ENCODE results near the gene PTTG2.
"Not testable (repeated sequence)": the region's sequence is repeated elsewhere in the genome, so short reads cannot be mapped to it uniquely, and the experiment has no call there.

PTTG2 gene

DNA sequence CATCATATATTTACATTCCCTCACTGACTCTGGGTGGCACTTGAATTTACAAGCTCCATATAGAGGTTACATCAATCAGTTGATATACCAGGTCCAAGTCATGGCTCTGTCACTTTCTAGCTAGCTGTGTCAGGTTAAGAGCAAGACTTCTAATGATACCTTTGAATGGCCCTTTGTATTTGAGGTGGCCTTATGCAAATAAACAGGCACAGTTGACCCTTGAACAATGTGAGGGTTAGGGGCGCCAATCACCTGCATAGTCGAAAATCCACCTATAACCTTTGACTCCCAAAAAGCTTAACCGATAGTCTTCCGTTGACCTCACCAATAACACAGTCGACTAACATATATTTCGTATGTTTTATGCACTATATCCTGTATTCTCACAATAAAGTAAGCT is 1.3 kb upstream of the PTTG2 start:
- no peak for DNase-seq

DNA sequence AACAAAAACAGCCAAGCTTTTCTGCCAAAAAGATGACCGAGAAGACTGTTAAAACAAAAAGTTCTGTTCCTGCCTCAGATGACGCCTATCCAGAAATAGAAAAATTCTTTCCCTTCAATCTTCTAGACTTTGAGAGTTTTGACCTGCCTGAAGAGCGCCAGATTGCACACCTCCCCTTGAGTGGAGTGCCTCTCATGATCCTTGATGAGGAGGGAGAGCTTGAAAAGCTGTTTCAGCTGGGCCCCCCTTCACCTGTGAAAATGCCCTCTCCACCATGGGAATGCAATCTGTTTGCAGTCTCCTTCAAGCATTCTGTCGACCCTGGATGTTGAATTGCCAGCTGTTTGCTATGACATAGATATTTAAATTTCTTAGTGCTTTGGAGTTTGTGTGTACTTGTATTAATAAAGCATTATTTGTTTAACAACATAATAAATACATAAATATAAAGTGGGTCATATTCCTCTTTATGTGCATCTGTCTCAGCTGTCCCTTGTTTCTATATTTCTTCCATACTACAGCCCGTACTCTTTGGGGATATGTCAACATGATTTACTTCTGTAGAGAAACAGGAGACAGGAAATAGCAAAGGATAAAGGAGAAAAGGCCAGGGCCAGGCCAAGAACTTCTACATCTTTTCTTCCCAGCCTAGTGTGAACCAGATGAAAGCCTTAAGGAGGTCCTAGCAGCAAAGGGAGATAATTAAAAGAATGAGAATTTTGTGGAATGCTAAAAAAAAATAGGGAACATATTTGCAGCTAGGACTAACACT is 667 bp downstream of the PTTG2 start:
- DNase-seq: no peak

DNA sequence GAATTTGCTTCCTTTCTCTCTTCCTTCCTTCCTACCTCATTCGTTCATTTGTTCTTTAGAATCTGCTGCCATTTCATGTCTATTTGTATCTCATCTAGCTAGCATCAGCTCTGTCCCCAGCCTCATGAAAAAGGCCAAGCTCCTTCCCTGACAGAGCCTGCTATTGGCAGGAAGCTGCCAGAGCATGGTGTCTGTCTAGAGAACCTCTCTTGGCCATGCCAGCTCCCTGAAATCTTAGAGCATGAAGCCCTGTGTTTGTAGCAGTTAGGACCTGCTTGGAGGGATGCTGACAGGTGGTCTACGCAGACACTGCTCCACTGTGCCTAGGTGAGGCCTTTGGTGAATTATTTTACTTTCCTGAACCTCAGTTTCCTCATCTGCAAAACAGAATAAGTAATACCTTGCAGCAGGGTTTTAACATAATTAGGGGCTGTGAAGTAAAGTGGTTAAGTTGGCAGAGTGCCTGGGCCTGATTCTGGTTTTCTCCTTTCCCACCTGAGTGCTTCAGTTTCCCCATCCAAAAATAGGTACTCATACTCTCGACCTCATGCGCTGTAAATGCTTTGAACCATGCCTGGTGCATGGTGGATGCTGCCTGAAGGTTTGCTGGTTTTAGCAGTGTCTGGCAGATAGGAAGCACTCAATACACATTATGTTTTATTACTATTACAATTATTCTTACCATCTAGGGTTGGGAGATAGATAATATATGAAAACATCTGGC is 4.7 kb downstream of the PTTG2 start:
- DNase-seq: no peak

DNA sequence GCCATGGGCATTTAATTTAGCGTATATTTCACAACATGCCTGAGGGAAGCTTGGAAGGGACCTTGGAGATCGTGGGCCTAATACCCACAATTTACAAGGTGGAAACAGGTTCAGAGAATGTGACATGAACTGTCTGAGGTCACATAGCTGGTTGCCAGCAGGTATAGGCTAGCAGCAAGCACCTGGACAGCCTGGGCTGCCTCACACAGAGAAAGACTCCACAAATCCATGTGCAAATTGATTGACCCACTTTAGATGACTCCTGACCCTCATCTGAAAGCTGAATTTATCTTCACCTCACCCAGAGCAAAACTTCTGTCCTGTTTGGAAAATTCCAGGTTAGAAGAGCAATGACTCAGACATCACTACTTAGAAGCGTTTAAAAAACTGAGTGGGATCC is 5.8 kb downstream of the PTTG2 start:
- no peak for DNase-seq

DNA sequence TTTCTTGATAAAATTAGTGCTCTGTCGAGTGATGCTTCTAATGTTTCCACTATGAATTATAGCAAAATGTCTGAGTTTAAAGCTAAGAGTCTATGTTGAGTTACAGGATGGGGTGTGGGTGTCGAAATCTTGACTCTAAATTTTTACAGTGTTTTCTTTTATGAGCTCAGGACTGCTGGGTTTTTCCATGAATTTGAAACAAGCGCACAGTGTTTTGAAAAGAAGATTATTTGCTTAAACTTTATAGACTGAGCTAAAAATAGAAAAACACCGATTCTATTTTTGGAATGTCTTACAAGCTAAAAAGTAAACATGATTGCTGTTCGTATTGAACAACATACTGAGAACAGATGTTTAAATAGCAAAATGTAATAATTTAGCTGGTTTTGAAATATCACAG is 7.5 kb downstream of the PTTG2 start:
- no peak for DNase-seq

DNA sequence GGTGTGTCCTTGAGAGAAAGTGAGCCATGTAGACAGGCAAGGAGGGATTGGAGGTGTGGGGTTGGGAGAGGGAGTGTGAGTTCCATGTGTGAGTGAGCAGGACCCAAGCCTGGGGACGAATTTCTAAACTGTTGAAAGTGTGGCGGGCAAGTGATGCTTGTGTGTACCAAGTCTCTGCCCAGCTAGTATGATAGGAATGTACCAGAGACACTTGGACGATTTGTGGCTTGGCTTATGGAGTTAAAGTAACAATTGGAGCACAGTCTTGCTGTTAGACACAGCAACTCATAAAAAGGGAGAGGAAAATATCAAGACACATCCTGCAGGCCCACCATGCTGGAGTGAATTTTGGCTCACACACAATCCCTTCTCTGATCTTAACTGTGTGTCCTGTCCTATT is 8.5 kb downstream of the PTTG2 start:
- no peak for DNase-seq

DNA sequence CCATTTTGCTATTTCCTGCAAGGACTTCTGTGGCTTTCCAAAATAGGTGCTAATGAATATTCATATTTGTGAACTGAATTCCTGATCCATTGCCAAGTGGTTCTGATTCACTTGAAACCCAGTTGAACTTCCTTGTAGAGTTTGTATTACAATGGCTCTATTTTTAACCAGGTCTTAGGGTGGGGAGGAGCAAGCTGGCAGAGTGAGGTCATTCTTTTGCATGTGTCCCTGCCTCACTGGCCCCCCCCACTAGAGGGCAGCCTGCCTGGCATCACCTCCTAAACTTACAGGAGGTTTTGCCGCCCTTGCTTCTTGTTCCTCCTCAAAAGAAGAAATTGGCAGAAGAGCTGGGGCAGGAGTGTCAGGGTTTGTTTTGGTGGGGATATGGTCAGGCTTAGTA is 10.5 kb downstream of the PTTG2 start:
- DNase-seq: peak; percentile 69

DNA sequence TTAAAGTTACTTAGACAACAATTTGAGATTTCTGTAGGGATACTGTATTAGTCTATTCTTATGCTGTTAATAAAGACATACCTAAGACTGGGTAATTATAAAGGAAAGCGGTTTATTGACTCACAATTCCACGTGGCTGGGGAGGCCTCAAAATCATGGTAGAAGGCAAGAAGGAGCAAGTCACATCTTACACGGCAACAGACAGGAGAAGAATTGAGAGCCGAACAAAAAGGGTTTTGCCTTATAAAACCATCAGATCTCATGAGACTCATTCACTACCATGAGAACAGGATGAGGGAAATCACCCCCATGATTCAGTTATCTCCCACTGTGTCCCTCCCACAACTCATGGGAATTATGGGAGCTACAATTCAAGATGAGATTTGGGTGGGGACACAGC is 11.0 kb downstream of the PTTG2 start:
- DNase-seq: no peak

DNA sequence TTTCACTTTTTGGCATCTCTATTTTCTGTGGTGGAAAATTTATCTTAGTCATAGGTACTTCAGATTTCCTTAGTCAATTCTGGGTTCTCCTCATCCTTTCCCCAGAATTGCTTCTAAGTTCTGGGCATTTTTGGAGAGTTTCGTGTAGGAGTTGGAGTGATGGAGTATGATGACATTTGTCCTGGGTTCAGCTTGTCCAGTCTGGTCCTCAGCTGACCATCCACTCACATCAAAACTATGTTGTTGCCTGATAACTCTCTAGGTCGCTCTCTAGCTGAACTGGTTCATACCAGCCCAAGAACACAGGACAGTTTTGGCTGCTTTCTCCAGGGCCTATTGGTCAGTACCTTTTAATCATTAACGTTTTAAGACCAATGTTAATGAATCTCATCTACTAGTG is 13.2 kb downstream of the PTTG2 start:
- no peak for DNase-seq

DNA sequence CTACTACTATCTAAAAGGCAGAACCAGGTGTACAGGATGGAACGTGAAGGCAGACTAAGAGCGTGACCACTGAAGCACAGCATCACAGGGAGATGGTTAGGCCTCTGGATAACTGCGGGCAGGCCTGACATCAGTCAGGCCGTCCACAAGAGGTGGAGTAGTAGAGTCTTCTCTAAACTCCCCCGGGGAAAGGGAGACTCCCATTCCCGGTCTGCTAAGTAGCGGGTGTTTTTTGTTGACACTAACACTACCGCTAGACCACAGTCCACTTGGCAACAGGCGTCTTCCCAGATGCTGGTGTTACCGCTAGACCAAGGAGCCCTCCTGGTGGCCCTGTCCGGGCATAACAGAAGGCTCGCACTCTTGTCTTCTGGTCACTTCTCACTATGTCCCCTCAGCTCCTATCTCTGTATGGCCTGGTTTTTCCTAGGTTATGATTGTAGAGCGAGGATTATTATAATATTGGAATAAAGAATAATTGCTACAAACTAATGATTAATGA is 15.2 kb downstream of the PTTG2 start:
- not testable (repeated sequence) for DNase-seq

DNA sequence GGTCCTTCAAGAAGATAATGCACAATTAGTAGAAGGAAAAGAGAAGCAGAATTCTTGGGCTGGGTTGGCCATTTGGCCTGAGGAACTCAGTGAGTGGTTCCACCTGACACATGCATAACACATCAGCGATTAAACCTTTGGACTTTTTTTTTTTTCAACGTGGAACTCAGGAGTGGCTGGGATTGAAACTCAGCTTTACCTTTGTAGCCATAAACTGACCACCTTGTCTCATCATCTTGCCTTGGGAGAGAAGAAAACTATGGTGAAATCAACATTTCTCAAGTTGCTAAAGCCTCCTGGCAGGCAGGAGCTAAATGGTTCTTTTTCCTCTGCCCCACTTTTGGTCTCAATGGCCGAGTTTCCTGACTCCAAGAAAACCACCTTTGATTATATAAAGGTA is 16.3 kb downstream of the PTTG2 start:
- no peak for DNase-seq

DNA sequence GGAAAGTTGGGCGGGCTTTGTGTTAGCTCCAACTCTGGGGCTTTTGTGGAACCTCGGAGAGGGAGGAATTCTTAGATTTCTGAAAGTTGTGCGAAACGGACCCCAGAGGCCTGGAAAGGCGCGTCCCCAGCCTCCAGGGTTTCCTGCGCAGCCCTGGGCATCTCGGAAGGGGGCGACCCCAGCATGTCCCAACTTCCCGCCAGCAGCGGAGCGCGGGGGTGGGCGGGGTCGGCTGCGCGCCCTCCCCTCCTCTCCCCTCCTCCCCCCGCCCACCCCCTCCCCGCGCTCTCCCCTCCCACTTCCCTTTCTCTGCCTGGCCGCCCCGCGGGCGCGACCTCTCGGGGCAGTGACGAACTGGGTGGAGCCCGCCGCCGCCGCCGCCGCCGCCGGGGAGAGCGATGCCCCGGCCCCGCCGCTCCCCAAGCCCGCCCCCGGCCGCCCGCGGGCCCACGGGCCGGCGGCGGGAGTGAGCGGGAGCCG is 16.8 kb downstream of the PTTG2 start:
- DNase-seq: peak; percentile 81

DNA sequence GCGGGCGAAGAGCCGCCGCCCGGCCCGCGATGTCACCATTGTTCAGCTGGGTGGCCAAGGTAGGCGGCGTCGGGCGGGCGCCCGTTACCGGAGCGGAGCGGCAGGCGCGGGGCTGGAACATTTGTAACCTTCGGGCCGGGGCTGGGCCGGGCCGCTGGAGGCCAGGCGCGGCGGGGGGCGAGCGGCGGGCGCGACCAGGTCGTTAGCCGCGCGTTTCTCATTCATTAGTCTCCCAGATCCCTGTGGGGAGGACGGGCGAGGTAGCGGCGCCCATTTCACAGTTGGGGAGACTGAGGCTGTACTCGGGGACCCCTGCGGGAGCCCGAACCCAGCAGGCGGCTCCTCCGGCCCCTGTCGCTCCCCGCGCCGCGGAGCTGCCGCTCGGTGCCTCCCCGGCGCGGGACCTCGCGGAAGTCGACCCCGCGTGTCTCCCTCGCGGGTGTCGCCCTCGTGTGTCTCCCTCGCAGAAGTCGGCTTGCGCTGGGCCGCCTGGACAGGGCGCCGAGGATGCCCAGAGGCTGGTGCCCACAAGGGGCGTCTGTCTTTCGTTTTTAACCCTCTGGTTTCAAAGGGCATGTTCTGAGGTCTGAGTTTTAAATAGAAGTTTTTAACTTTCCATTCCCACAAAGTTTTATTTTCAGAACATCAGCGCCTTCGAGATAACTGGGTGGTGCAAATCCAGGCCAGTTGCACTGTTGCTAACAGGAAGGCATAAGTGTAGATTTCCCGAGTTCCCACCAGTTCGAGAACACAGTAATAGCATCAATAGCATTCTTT is 17.5 kb downstream of the PTTG2 start:
- DNase-seq: peak; percentile 85

DNA sequence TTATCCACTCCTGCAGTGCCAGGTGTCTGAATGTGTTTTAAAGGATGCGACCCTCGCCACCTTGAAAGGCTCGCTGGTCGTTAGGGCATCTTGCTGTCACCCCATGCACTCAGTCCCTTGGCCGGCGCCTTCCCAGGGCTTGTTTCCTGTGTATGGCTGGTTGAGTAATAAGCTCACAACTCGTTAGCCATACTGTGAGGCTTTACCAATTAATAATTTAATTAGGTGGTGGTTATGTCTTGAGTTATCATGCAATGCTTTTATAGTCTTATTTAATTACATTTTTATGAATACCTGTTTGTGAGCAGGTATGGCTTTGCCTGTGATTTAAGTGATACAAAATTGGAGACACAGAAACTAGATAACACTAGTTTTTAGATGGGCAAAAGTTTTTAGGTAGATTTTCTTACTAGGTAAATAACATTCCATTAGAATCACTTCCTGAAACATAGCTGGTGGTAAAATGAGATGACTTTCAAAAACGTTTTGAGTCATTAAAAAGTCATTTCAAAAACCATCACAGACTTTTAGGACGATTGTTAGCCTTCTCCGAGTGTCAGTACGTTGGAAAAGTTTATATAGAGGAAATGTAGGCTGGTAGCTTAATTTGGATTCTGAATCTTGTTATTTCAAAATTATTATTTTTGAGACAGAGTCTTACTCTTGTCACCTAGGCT is 18.2 kb downstream of the PTTG2 start:
- peak; percentile 68 for DNase-seq

DNA sequence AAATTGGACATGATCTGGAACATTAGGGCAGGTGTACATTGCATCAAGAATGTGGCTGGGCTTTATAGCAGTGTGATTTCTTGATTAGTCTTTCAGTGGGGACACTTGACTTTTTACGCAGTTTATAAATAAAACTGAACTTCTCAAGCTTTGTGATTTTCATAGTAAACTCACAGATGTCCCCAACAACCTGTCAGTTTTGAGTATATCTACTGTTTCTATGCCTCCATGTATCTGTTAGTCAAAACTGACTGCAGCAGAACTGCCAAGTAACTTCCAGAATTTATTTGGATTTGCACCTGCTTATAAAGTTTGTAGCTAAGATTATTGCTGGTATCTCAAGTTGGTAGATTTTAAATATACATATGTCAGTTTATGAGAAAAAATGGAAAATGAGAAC is 20.0 kb downstream of the PTTG2 start:
- DNase-seq: no peak

DNA sequence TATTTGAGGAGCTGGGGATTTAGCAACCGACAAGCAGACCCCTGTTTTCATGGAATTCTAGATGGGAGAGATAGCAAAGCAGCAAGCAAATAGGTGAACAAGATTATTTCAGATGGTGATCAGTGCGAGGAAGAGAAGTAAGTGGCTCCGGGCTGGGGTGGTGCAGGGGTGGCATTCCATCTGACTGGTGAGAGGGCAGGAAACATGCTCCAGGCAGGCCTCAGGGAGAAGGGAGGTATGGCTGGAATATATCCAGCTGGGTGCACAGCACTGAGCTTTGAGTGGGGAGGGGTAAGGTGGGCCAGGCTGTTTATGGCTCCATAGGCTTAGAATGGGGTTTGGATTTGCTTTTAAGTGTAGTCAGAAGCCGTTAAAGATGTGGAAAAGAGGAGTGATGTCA is 21.2 kb downstream of the PTTG2 start:
- DNase-seq: no peak

DNA sequence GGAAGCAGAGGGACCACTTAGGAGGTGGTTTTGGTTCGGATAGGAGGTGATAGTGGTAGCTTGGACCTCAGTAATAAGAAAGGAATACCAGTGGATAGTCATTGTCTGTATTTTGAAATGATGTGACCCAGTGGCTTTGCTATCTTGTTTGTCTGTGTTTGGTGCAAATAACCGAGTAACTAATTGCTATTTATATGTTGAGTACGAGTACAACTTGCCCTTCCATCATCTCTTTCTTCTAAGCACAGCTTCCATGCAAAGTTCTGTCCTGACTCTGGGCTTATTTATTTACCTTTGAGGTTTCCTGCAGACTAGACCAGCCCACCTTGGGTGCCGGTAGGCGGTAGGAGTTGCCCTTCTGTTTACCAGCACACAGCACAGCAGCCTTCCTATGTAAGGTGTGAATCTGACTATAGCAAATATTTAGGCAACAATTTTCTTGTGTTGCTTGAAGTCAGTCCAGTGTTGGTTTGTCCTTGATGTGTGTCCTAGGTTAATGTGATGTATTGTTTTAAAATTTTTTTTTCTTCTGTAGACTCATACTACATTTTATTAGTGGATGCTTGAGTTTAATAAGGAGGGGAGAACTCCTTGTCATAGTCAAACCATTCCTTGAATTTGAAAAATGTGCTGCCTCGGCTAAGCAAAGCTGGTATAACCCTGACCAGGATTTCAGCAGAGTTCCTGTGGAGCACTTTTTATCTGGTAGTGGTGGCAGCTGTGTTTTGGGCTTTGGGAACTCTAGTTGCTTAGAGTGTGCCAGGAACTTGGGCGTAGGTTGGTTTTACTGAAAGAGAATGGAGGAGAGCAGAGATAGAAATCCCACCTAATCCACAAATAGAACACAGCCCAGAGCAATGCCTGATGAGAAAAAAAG is 21.9 kb downstream of the PTTG2 start:
- DNase-seq: no peak

DNA sequence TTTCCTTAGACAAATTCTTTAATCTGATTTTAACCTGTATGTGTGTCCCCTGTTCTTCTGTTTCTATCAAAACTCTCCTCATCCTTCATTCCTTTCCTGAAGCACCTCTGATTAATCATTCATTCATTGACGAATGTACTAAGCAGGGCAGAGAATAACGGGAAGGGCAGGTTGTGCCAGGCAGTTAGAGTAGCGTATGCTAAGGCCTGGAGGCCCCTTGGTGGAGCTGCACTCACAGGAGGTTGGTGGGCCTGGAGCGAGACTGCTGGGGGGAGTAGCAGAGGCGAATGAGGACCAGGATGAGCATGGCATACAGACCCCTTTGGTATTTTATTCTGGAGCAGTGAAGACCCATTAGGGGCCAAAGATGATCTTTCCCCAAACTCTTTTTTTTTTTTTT is 22.5 kb downstream of the PTTG2 start:
- no peak for DNase-seq

DNA sequence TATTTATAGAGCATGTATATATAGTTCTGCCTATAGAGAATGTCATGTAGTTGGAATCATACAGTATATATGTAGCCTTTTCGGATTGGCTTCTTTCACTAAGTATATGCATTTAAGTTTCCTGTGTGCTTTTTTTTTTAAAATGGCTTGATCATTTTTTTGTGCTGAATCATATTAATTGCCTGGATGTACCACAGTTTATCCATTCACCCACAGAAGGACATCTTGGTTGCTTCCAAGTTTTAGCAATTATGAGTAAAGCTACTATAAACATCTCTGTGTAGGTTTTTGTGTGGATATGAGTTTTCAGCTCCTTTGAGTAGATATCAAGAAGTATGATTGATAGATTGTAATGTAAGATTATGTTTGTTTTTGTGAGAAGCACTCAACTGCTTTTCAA is 23.8 kb downstream of the PTTG2 start:
- DNase-seq: no peak

DNA sequence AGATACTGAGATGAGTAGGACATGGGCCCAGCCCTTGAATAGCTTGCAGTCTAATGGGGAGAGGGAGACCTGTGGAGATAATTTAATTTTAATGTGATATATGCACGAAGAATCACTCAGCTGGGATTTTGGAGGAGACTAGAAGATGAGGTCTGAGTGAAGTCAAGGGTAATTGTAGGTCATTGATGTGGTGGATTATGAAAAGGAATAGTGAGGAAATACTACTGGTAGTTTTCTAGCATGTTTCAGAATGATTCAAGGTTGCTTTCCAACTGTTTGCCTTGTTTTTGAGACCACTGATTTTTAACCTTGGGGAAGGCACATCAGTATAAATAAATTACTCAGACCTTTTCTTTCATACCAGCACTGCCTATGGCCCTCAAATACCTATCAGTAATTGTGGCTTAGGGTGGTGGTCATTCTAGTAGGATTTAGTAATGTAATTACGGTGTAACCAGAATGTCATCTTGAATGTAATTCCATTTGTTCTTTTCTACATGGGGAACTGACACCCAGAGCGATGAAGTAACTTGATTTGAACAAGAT is 25.6 kb downstream of the PTTG2 start:
- no peak for DNase-seq

DNA sequence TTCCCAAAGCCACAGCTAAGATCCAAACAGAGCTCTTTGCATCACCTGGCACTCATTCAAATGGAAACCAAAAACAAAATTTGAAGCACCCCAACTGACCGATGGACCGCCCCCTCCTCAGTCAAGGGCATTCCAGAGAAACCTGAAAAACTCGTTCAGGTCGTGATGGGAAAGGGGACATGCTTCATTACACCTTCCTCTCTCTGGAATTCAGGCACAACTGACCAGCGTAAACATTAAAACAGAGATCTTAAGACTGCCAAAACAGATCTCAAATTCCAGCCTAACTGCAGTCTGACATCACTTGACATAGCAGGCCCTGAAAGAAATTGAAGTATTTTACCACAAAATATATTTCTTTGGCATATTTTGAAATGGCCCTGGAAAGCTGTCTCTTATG is 28.5 kb downstream of the PTTG2 start:
- no peak for DNase-seq
